Measurements from ENCODE around the gene TIGD4. TPM values are rescaled to one million over a fixed set of nuclear protein-coding genes. Genes with fewer than 3 reads are reported as not detected.

TIGD4 gene
- total and polyA plus RNA-seq, 2 donors (not counting 1 experiment from before 2014, with no cell fraction given): 0.04 to 0.59 TPM

DNA sequence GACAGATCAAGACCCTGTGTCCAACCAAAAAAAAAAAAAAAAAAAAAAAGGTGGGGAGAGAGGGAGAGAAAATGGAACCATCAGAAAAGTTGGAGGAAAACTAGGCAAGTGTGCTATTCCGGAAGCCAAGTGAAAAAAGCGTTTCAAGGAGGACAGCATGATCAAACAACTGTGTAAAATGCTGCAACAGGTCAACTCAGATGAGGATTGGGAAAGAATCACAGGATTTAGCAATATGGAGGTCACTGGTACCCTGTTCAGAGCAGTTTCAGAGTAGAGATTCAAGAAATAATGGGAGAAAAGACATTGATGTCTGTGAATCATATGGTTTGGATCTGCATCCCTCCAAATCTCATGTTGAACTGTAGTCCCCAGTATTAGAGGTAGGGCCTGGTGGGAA, 47.5 kb downstream of the TIGD4 start:
- H4K20me1 ChIP-seq (ENCODE audit: control insufficient read depth, insufficient read depth, low read length, poor library complexity, severe bottlenecking): no peaks in the 10 kb centered on the region
- no peak overlapping the region for H3K4me3 ChIP-seq (ENCODE audit: control extremely low read depth in 1 of 5, extremely low read depth in 1 of 5, insufficient read depth in 1 of 5, low read depth in 2 of 5, low read length in 4 of 5)
- H3K36me3 ChIP-seq (replicated peaks in 1 of 2; ENCODE audit: control extremely low read depth in 1 of 2, control insufficient read depth in 1 of 2, extremely low read depth in 1 of 2, insufficient read depth in 2 of 2, low read length in 1 of 2): no peaks in the 10 kb centered on the region
- ChIA-PET POLR2A (no interaction called here), CTCF (interaction anchor here (13.6 kb wide), 1 partner anchor 232 kb away, joined by 217 read pairs; no protein-coding TSS in a partner anchor)
- WGBS (ENCODE audit: insufficient coverage): 97% methylated on average over 2 of the region's 2 CpGs
- no peak for TF ChIP-seq EZH2 (IDR thresholded peaks at IDR 0.05; ENCODE audit: borderline replicate concordance, insufficient read depth, low read depth, low read length, poor library complexity, severe bottlenecking)
- TF ChIP-seq CTCF (IDR thresholded peaks at IDR 0.05): no peak
- no peak overlapping the region for H2AFZ ChIP-seq (ENCODE audit: insufficient read depth, low read depth, low read length, poor library complexity, severe bottlenecking)
- H3K79me2 ChIP-seq (ENCODE audit: control insufficient read depth, insufficient read depth, low read length): no peaks in the 10 kb centered on the region
- peaks cover 23% of the 10 kb centered on the region for H3K4me1 Mint-ChIP-seq
- no peaks in the 10 kb centered on the region for H3K9me3 Mint-ChIP-seq (ENCODE audit: insufficient read depth)
- intact Hi-C loops (cut with micrococcal nuclease): no loop called here
- no peak overlapping the region for H3K4me3 Mint-ChIP-seq
- no peaks in the 10 kb centered on the region for H3K27me3 Mint-ChIP-seq
- DNase-seq (no peak), ATAC-seq (ENCODE audit: low read depth) (no peak)
- no peak overlapping the region for H3K9ac ChIP-seq (ENCODE audit: low read length)
- no peaks in the 10 kb centered on the region for H3K9me3 ChIP-seq (ENCODE audit: control extremely low read depth in 1 of 3, control insufficient read depth in 2 of 3, insufficient read depth in 1 of 3, low read length in 2 of 3)
- no peak overlapping the region for H3K4me2 ChIP-seq (replicated peaks; ENCODE audit: low read depth, low read length, poor library complexity, severe bottlenecking)
- no peak overlapping the region for H3K27ac ChIP-seq (ENCODE audit: low read length in 2 of 2)
- peaks cover 17 to 26% of the 10 kb centered on the region in 2 donors for H3K4me1 ChIP-seq (ENCODE audit: control insufficient read depth in 2 of 2, insufficient read depth in 2 of 2, low read length in 2 of 2)
- no peaks in the 10 kb centered on the region for H3K27me3 ChIP-seq (replicated peaks in 1 of 4; ENCODE audit: control extremely low read depth in 1 of 4, control insufficient read depth in 3 of 4, insufficient read depth in 4 of 4, low read length in 3 of 4)
- H3K27ac Mint-ChIP-seq: no peak overlapping the region

DNA sequence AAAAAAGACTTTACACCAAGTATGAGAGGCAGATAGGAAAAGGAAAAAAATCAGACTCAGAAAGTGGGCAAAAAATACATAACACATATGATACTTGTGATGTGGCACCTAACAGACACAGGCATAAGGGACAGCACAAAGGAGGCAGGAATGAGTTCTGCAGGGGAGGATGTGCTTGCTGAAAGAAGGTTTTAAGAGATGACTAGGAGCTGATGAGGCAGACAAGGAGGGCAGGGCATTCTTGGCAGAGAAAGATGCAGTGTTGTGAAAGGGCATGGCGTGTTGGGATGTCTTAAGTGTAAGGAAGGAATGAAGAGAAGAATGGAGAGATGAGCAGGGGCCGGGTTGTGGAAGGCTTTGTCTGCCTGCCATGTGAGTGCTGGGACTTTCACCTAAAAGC, 50.1 kb downstream of the TIGD4 start:
- Histone ChIP-seq H3K27ac (ENCODE audit: low read length in 2 of 2) (no peak overlapping the region), H3K79me2 (ENCODE audit: control insufficient read depth, insufficient read depth, low read length) (no peaks in the 10 kb centered on the region), H3K9ac (ENCODE audit: low read length) (no peak overlapping the region), H3K36me3 (replicated peaks in 1 of 2; ENCODE audit: control extremely low read depth in 1 of 2, control insufficient read depth in 1 of 2, extremely low read depth in 1 of 2, insufficient read depth in 2 of 2, low read length in 1 of 2) (no peaks in the 10 kb centered on the region), H3K4me3 (ENCODE audit: control extremely low read depth in 1 of 5, extremely low read depth in 1 of 5, insufficient read depth in 1 of 5, low read depth in 2 of 5, low read length in 4 of 5) (no peak overlapping the region), H3K27me3 (replicated peaks in 1 of 4; ENCODE audit: control extremely low read depth in 1 of 4, control insufficient read depth in 3 of 4, insufficient read depth in 4 of 4, low read length in 3 of 4) (no peaks in the 10 kb centered on the region), H3K9me3 (ENCODE audit: control extremely low read depth in 1 of 3, control insufficient read depth in 2 of 3, insufficient read depth in 1 of 3, low read length in 2 of 3) (no peaks in the 10 kb centered on the region), H2AFZ (ENCODE audit: insufficient read depth, low read depth, low read length, poor library complexity, severe bottlenecking) (no peak overlapping the region), H4K20me1 (ENCODE audit: control insufficient read depth, insufficient read depth, low read length, poor library complexity, severe bottlenecking) (no peaks in the 10 kb centered on the region), H3K4me2 (replicated peaks; ENCODE audit: low read depth, low read length, poor library complexity, severe bottlenecking) (no peak overlapping the region), H3K4me1 (ENCODE audit: control insufficient read depth in 2 of 2, insufficient read depth in 2 of 2, low read length in 2 of 2) (peaks cover 12 to 18% of the 10 kb centered on the region in 2 donors)
- no peak overlapping the region for H3K4me3 Mint-ChIP-seq
- ATAC-seq (ENCODE audit: low read depth) (no peak), DNase-seq (no peak)
- CTCF ChIA-PET: interaction anchor here (0.8 to 13.6 kb wide), 2 partner anchors 32 to 230 kb away, joined by 3 to 217 read pairs; no protein-coding TSS in a partner anchor
- WGBS (ENCODE audit: insufficient coverage): 50% methylated on average over 2 of the region's 2 CpGs
- H3K4me1 Mint-ChIP-seq: peaks cover 17% of the 10 kb centered on the region
- H3K27ac Mint-ChIP-seq: no peak overlapping the region
- intact Hi-C loops (cut with micrococcal nuclease): no loop called here
- POLR2A ChIA-PET: no interaction called here
- H3K27me3 Mint-ChIP-seq: no peaks in the 10 kb centered on the region
- no peaks in the 10 kb centered on the region for H3K9me3 Mint-ChIP-seq (ENCODE audit: insufficient read depth)
- no peak for TF ChIP-seq CTCF (IDR thresholded peaks at IDR 0.05)
- TF ChIP-seq EZH2 (IDR thresholded peaks at IDR 0.05; ENCODE audit: borderline replicate concordance, insufficient read depth, low read depth, low read length, poor library complexity, severe bottlenecking): no peak

All from B cell (primary cell).